ENCODE measurements around the gene C7orf33.
"Not testable (repeated sequence)": the region's sequence is repeated elsewhere in the genome, so short reads cannot be mapped to it uniquely, and the experiment has no call there.

The C7orf33 gene

DNA sequence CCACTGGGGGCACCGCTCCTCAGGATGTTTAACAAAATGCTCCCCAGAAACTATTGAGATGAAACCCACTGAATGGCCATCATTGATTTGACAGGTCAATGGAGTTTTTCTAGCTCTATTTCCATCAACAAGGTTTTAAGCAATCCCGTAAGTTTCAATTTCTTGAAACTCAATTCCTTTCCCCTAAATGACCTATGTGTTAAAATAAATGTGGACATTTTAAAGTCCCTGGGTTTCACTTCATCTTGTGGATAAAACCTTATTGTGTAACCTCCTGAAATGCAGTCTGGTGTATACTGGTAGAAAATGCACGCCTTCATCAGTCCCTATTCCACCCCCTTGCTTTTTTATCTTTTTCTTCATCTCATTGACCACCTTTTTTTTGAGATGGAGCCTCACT lies 8.9 kb upstream of the C7orf33 start:
- DNase-seq (ENCODE audit: low spot score), result no peak

DNA sequence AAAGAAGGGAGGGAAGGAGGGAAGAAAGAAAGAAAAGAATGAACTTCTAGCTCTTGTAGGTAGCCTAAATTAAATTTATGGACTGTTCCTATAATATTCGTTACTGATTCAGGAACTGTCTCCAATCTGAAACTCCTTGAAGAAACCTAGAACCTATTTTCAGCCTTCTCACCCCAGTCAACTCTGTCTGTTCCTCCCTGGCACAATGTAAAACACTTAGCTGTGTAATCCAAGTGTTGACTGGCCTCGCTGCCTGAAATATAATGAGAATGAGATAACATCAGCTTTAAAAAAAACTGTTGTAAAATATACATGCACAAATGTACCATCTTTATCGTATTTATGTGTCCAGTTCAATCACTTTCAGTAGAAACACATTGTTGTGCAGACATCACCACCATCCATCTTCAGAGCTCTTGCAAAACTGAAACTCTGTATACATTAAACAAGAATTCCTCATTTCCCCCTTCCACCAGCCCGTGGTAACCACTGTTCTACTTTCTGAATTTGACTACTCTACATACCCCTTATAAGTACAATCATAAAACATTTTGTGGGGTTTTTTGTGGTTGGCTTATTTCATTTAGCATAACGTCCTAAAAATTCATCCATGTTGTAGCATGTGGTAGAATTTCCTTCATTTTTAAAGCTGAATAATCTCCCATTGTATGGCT lies 6.3 kb upstream of the C7orf33 start:
- no peak for DNase-seq (ENCODE audit: low spot score)

DNA sequence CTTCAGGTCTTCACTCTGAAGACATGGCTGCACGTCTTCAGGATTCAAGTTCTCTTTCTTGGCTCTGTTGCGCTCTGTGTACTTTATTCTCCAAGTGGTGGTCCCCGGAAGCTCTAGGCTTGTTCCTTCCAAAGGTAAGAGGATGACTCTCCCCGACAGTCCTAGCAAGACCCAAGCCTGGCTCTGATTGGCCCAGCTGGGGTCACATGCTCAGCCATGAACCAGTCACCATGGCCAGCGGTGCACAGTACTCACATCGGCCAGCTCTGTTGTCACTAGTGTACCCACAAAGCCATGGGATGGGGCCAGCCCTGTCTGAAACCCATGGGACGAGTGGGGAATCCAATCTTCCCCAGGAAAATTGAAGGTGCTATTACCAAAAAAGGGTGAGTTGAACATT lies 5.2 kb upstream of the C7orf33 start:
- DNase-seq (ENCODE audit: low spot score), result no peak

DNA sequence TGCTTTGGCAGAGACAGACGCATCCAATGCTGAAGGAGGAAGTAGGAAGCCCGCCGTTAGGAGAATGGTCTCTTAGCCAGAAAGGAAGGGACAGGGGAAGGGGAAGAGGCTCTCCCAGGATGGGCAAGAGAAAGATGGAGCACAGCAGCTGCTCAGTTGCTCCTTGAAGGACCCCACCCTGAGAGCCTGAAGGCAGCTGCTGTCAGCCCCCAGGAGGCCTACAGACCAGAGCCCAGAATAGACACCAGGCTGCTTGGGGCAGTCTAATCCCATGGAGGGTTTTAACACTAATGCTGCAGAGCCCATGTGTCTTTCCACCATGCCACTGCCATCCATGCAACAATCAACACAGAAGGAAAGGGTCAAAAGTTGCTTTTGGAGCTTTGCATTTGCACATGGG lies 3.5 kb upstream of the C7orf33 start:
- no peak for DNase-seq (ENCODE audit: low spot score)

DNA sequence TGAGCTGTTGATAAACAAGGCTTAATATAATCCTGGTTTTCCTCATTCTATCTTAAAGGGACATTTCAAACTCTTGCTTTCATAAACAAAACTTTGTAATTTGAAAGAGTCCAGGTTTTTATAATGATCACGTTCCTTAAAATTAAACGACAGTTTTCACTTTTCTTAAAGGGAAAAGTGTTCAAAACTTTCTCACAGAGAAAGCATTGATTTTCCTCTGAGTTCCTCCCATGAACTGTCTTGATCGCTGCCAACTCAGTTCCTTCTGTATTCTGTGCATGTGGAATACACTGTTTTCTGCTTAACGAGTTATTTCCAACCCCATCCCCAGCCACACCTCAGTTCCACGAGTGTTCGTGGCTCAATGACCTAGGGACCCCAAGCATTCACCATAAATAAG lies 2.4 kb upstream of the C7orf33 start:
- no peak for DNase-seq (ENCODE audit: low spot score)

DNA sequence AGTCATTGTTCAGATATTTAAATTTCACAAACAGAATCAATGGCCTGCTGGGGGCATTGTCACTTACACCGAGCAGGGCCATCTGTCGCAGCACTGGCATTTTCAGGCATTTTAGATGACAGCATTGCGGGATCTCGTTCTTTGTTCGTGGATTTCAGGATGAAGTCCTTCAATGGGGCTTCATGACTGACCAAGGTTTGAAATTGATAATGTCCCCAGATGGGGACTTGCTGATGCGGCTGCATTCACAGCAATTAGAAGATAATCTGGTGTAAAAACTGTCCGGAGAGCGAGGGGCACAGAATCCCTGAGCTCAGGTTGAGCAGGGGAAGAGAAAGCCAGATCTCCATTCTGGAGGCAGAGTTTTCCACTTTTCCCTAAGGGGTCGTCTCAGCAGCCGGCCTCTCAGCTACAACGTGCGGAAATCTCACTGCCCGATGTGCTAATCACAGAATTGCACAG lies 1.9 kb upstream of the C7orf33 start:
- no peak for DNase-seq (ENCODE audit: low spot score)

DNA sequence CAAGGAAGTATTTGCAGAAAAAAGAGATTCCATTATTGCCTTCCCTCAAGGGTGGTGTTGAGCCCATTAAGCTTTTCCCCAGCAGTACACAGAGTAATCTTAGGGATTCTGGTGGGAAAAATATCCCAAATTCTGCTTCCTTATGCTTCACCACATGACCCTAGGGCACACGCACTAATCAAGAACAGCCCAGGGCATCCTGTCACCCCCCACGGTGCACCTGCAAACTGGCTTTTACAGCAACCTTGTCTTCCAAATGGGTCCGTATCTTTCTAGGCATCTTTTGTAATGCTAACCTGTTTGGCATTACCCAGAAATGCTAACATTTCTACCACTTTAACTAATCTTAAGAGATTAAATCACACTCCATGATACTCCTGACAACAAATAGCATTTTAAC lies 926 bp upstream of the C7orf33 start:
- no peak for DNase-seq (ENCODE audit: low spot score)

DNA sequence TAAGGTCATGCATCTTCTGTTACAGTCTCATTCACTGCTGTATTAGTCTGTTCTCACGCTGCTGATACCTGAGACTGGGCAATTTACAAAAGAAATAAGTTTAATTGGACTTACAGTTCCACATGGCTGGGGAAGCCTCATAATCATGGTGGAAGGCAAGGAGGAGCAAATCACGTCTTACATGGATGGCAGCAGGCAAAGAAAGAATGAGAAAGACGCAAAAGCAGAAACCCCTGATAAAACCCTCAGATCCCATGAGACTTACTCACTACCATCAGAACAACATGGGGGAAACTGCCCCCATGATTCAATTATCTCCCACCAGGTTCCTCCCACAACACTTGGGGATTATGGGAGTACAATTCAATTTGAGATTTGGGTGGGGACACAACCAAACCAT lies 5.8 kb downstream of the C7orf33 start:
- not testable (repeated sequence) for DNase-seq (ENCODE audit: low spot score)

DNA sequence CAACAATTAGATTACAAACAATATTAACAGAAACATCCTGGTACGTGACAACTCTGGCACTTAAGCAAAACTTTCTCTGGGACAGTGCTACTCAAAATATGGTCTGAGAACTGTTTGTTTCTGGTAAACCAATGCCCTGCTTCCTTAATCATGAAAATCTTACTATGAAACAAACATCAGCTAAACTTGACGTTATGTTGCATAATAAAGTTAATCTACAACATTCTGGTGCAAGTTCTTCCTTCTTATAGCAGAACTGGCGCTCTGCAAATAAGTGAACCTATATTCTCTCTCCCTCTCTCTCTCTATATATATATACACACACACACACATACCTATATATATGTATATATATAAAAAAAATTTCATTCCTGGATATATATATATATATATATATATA lies 7.8 kb downstream of the C7orf33 start:
- DNase-seq (ENCODE audit: low spot score), result no peak

DNA sequence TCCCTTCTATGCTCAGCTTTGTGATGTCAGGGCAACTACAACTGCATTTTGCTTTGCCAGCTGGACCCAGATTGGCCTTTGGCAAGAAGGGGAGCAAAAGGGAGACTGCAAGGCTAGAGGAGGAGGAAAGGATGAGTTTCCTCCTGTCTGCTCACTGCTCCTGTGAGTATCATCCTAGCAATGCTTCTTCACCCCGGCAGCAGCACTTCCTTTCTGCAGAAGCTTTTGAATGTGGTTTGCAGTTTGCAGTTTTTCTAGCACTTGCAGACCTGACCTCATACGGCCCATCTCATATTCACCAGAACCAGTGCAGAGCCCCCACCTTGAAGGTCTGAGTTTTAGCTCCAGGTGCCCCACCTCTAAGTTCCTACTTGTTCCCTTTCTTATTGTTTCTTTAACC lies 14.8 kb downstream of the C7orf33 start:
- no peak for DNase-seq (ENCODE audit: low spot score)

DNA sequence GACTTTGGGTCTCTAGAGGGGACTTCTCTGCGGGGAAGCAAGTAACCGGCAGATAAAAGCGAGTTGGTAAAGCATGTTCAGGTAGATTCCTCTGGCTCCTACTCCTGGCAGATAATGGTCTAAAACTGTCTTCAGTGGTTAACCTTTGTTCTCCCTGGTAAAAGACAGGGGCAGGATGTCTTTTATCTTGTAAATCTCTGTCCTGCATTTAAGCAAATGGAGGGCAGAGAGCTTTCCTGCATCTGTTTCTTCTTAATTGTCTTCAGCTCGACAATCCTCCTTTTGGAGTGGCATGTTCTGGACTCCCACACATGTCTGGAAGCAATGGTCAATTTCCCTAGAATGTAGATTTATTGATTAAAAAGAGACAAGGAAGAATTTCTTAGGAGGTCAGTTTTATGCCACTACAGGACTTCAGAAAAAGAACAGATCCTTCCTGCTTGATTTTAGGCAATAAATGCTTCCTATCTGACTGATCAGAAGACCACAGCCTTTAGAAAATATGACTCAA lies 16.6 kb downstream of the C7orf33 start:
- DNase-seq (ENCODE audit: low spot score), result no peak

DNA sequence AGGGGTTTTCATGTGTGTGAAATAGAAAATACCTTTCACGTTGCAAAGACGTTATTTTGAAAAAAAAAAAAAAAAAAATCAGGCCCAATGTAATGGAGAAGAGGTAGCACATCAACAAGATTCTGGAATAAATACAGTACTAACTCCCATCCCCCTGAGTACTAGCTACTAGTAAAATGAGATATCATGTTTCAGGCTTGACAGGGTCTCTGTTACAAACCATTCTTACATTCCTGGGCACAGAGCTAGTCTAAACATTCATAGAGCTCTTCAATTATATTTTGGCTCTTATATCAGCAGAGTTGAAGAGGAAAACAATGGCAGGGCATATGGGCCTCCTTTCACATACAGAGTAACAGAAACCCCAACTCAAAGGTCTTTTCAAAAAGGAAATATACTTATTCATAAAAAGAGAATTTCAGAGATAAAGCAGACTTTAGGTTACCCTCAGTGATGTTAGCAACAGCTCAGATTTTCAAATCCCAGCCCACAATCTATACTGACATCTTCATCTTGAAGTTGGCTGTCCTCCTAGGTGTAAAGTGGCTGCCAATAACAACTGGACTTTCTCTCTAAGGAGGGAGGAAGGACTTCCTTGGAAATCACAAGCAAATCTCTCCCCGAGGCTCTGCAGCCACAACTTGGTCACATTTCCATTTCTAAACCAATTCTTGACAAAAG lies 18.6 kb downstream of the C7orf33 start:
- DNase-seq (ENCODE audit: low spot score), result no peak

DNA sequence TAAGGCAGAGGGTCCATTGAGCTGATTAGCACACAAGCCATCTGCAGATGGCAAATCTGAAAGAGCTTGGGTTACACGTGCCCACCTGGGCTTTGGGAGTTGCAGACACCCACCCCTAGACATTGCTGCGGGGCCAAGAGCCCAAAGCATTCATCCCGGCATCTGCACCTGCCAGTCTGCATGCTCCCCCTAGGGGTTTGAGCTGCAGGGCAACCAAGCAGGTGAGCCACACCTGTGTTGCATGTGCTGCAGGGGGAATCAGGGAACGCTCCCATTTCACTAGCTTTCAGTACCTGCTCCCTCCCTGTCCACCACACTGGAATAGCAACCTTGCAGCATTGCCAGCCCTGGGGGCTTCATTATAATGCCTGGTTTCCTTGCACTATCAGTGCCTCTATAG lies 21.1 kb downstream of the C7orf33 start:
- no peak for DNase-seq (ENCODE audit: low spot score)

DNA sequence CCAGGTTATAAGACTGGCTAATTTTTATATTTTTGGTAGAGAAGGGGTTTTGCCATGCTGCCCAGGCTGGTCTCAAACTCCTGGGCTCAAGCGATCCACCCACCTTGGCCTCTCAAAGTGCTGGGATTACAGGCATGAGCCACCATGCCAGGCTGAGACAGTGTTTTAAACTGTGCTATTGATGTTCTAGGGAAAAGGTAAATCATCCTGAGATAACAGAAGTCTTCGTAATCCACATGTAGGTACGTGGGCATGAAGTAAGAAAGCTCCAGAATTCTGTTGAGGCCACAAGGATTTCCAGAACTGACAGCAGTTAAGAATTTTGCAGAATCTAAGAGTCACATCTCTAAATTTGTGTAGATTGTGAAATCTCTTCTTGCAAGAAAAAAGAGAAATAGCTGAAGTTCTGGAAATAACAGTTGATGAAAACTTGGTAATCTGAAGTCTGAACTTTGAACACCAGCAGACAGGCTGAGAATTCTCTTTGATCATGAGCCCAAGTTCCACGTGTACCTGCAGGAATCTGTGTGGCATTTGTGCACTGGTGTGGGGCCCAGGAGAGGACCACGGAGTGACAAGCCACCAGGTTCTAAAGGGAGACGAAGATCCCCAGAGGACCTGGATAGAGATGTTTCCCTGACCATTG lies 24.6 kb downstream of the C7orf33 start:
- no peak for DNase-seq (ENCODE audit: low spot score)

DNA sequence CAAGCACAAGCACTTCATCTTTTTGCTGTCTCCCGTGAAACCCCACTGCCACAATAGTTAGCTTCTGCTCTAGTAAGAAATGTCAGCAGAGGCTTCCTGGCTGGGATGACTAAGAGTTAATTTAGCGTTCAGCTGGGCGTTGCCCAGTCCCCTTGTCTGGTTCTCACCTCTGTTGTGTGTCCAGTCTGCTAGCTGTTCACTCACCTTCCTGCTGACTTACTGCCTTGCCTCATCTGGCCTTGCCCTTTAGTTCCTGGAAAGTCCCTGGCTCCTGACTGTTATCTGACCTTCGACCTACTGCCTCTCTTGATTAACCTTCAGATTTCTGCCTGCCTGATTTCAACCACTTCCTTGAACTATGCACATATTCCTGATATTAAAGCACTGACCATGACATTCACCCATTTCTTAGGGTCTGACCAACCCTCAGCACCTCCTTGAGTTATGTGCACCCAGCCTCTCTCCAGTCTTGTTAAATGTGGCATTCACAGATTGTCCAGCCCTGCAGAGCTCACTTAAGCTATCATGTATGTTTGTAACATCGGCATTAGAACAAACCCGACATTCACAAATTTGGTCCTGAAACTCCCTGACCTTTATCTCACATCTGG lies 30.3 kb downstream of the C7orf33 start:
- DNase-seq (ENCODE audit: low spot score), result no peak

DNA sequence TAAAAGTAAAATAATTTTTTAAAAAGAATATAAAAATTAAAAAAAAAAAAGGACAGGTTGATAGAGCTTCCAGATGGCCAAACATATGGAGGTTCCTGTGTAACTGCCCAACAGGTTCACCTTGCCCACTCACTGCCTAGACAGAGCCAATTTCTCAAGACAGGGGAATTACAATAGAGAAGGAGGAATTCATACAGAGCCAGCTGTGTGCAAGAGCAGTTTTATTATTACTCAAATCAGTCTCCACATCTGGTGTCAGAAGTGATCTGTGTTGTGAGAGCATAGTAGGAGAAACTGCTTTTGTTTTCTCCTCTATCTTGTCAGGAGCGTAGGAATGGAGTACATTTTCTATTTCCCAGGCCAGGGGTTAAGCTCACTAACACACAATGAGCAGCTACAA lies 31.0 kb downstream of the C7orf33 start:
- DNase-seq (ENCODE audit: low spot score), result no peak

DNA sequence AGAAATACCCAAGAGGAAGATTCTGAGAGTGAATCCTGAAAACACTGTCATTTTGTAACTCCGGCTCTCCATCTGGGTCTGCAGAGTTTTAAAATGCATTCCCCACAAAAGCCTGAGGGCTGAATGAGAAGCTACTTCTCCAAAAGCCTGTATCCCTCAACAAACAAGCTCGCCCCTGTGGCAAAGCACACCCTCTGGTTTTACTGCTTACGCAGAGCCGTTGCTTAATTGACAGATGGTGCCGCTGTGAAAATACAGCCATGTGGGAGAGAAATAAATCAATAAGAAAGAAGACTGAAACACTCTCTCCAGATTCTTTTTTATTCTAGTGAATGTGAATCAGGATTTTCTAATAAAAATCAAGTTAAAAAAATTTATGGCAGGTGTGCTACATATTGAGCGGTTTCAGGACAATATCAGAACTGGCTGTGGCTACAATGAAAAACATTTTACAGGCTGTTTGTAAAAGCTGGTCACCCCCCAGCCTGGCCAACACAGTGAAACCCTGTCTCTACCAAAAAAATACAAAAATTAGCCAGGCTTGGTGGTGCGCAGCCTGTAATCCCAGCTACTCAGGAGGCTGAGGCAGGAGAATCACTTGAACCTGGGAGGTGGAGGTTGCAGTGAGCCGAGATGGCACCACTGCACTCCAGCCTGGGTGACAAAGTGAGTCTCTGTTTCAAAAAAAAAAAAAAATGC lies 32.5 kb downstream of the C7orf33 start:
- no peak for DNase-seq (ENCODE audit: low spot score)

DNA sequence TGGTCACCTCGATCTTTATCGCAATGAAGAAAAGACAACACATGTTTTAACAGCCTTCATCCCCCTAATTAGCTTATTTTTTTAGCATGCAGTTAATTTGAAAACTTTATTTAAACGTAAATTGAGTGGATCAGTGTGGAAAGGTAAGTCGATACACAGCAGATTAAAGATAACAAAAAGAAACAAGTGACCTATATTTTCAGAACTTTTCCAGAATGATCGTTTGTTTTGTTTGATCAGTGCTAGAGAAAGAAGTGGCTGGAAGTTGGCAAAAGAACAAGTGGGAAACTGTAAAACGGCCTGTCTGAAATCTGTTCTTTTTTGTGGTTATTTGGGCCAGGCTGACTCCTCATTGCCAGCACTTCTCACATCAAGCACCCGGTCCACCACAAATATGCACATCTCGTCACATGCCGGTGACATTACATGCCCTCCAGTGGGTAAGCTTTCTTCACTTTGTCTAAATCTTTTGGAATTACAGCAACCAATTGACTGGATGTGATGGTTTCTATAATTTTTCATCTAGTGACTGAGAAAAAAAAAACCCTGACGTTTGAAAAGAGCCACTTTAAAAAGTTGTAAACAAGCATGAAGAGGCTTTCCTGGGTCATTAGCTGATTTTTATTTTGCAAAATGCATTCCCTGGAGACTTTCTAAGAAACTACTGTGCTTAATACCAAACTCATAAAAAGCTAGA lies 33.2 kb downstream of the C7orf33 start:
- DNase-seq (ENCODE audit: low spot score), result no peak

DNA sequence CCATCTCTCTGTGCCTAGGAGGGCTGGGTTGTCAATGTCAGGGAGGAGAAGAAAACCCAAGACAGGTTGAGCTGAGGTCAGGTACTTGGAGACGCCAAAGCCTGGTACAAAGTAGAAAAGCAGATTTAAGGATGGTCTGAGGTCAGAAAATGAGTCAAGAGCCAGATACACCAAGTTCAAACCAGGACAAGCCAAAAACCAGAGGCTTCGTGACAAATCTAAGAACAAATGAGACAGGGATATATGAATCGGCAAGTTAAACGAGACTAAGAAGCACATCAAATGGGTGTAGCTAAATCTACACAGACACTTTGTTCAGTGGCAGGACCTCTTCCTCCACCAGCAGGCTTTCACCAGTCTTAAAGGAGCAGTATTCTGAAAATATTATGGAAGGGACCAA lies 34.2 kb downstream of the C7orf33 start:
- DNase-seq (ENCODE audit: low spot score), result no peak

DNA sequence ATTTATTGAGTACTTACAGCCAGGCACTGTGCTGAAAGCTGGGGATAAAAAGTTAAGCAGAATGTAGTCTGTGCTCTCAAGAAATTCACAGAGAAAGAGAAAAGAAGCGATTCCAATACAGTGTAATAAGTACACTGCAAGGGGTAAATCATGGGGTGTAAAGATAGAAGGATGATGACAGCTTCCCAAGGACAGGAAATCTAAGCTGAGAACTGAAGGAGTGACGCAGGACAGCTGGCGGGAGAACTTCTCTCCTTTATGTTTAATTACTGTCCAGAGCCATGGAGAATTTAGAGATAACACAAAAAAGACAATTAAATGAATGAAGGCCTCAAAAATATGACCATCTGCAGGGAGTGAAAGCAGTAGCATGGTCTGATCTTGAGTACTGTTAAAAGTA lies 34.8 kb downstream of the C7orf33 start:
- DNase-seq (ENCODE audit: low spot score), result no peak

DNA sequence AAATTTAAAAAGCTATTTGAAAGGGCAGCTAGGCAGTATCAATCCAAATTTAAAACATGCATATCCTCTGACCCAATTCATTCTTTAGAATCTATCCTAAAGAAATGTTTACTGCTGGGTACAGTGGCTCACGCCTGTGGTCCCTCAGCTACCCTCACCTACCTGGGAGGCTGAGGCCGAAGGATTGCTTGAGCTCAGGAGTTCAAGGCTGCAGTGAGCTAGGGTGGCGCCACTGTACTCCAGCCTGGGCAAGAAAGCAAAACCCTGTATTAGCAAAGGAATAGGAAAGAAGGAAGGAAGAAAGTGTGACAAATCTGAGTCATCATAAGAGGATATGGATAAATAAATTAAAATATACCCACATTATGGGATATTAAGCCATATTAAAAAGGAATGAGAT lies 36.3 kb downstream of the C7orf33 start:
- DNase-seq (ENCODE audit: low spot score), result no peak

DNA sequence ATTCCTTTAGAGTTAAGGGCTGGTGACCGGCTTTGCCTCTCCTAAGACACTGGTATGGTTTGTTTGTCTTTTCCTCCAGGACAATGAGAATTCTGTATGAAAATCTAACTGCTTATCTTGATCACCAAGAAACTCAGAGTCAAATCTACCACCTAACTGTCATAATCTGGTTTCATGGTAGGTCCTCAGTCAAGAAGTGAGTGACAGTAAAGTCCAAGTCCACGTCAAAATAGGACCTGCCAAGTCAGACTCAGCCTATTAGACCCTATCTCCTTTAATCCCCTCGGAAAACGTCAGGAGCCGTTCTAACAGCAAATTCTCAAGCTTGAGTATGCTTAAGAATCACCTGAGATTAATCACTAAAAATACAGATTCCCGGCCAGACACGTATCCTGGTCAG lies 37.4 kb downstream of the C7orf33 start:
- DNase-seq (ENCODE audit: low spot score), result no peak

All from CD4-positive, alpha-beta T cell treated with Interleukin-15 for 4 hours (primary cell).